H54 (cell line): Measurements from ENCODE around the gene TMEM213.
A peak's percentile ranks its signal among the peaks of the same experiment; 100 is the strongest.
"Not testable (repeated sequence)": the region's sequence is repeated elsewhere in the genome, so short reads cannot be mapped to it uniquely, and the experiment has no call there.

Source experiments
- DNase-seq: peaks from one replicate; pipeline ENCODE4 v3.0.0; 2011; ENCODE audit warnings: low spot score, mixed read lengths; ENCODE audit not compliant: insufficient read length
- FAIRE-seq: peaks from 3 replicates; lab custom pipeline; 2011; peaks lifted over from hg19 to GRCh38; lab: Jason Lieb, UNC
- POLR2A ChIP-seq: IDR thresholded peaks from 2 replicates; pipeline ENCODE4 v1.6.1; 2011; ENCODE audit warnings: low read depth, mild to moderate bottlenecking, low read length

TMEM213 gene

GRCh38 chr7:138773176-138773575, 24.6 kb upstream of the TMEM213 start:
- DNase-seq (no peak), FAIRE-seq (no peak)
- no peak for TF ChIP-seq POLR2A

- DNase-seq = no peak
- no peak for TF ChIP-seq POLR2A
- FAIRE-seq = no peak
Measured at GRCh38 chr7:138773817-138774216, 24.0 kb upstream of the TMEM213 start.

- FAIRE-seq = no peak
- DNase-seq = no peak
- TF ChIP-seq POLR2A = no peak
Measured at GRCh38 chr7:138776166-138776833, 21.5 kb upstream of the TMEM213 start.

- TF ChIP-seq POLR2A = no peak
- FAIRE-seq (no peak), DNase-seq (no peak)
Measured at GRCh38 chr7:138781004-138781403, 16.8 kb upstream of the TMEM213 start.

GRCh38 chr7:138784692-138785091, 13.1 kb upstream of the TMEM213 start:
- DNase-seq (no peak), FAIRE-seq (no peak)
- TF ChIP-seq POLR2A = no peak

GRCh38 chr7:138785587-138786437, 12.0 kb upstream of the TMEM213 start:
- FAIRE-seq = peak; percentile 62
- TF ChIP-seq POLR2A = 0 out of 2 replicates have a peak, but pooled peaks have one; percentile 24
- peak; percentile 49 for DNase-seq

- TF ChIP-seq POLR2A = no peak
- FAIRE-seq (no peak), DNase-seq (no peak)
Measured at GRCh38 chr7:138796038-138796615, 1.7 kb upstream of the TMEM213 start.

GRCh38 chr7:138797046-138797445, 748 bp upstream of the TMEM213 start:
- DNase-seq, FAIRE-seq: not testable (repeated sequence)

- no peak for FAIRE-seq
- TF ChIP-seq POLR2A = no peak
- DNase-seq = no peak
Measured at GRCh38 chr7:138798836-138799235, 1.0 kb downstream of the TMEM213 start.

- FAIRE-seq (no peak), DNase-seq (no peak)
- no peak for TF ChIP-seq POLR2A
Measured at GRCh38 chr7:138799336-138800000, 1.7 kb downstream of the TMEM213 start.

- no peak for TF ChIP-seq POLR2A
- FAIRE-seq (no peak), DNase-seq (no peak)
Measured at GRCh38 chr7:138801256-138801655, 3.5 kb downstream of the TMEM213 start.

GRCh38 chr7:138802706-138803105, 4.9 kb downstream of the TMEM213 start:
- no peak for TF ChIP-seq POLR2A
- DNase-seq (no peak), FAIRE-seq (no peak)

- DNase-seq (no peak), FAIRE-seq (no peak)
- no peak for TF ChIP-seq POLR2A
Measured at GRCh38 chr7:138804618-138805017, 6.8 kb downstream of the TMEM213 start.

- DNase-seq (no peak), FAIRE-seq (no peak)
- TF ChIP-seq POLR2A = no peak
Measured at GRCh38 chr7:138809346-138809745, 11.6 kb downstream of the TMEM213 start.

- FAIRE-seq, DNase-seq: not testable (repeated sequence)
Measured at GRCh38 chr7:138811327-138811726, 13.5 kb downstream of the TMEM213 start.
